Cardiac septum (tissue), 1 donor: ENCODE data around the gene RNGTT. TPM values are rescaled to one million over a fixed set of nuclear protein-coding genes. Genes with fewer than 3 reads are reported as not detected.
"Not testable (repeated sequence)": the region's sequence is repeated elsewhere in the genome, so short reads cannot be mapped to it uniquely, and the experiment has no call there.

Experiments used
- DNase-seq: peaks from one replicate; pipeline ENCODE4 v3.0.0-alpha.2; 2020; ENCODE audit warnings: low spot score
- intact Hi-C: fragments of 100-400 bp; cut with DNase I; formaldehyde crosslinking; loops from one replicate; pipeline ENCODE4 v1.14.0; 2022
- total RNA-seq: library from RNA; stranded (reverse); fragmentation: NEBNext Ultra II Directional; extraction: Animal tissue kit (Norgen Biotek cat#: 25700); gene quantifications from one replicate; pipeline ENCODE4 v1.2.1, GENCODE V29; 2021
- donor health status: DM: no; HTN: no; CAD: no.

Gene RNGTT
- total RNA-seq, 1 donor from 2014 or later, result 7.9 TPM

GRCh38 chr6:88919032-88919431 lies 44.4 kb downstream of the RNGTT start:
- no peak for DNase-seq
- intact Hi-C loops, result no loop called here

- DNase-seq, result no peak
- intact Hi-C loops, result no loop called here
Measured at GRCh38 chr6:88916615-88917208, 46.7 kb downstream of the RNGTT start.

- intact Hi-C loops, result no loop called here
- no peak for DNase-seq
Measured at GRCh38 chr6:88914895-88915598, 48.4 kb downstream of the RNGTT start.

GRCh38 chr6:88914180-88914579 lies 49.2 kb downstream of the RNGTT start:
- intact Hi-C loops, result no loop called here
- no peak for DNase-seq

- intact Hi-C loops, result no loop called here
Measured at GRCh38 chr6:88913471-88913870, 49.9 kb downstream of the RNGTT start.

GRCh38 chr6:88910922-88911778 lies 52.3 kb downstream of the RNGTT start:
- intact Hi-C loops, result no loop called here
- DNase-seq, result no peak

More at GRCh38 chr6:88913471-88913870, 49.9 kb downstream of the RNGTT start:
- DNase-seq, result no peak

GRCh38 chr6:88908598-88909548 lies 54.5 kb downstream of the RNGTT start:
- DNase-seq, result no peak
- intact Hi-C loops, result no loop called here

- intact Hi-C loops, DNase-seq: not testable (repeated sequence)
Measured at GRCh38 chr6:88907148-88907547, 56.3 kb downstream of the RNGTT start.

- intact Hi-C loops, result no loop called here
- no peak for DNase-seq
Measured at GRCh38 chr6:88899569-88900316, 63.7 kb downstream of the RNGTT start.

- DNase-seq, result no peak
- intact Hi-C loops, result no loop called here
Measured at GRCh38 chr6:88895911-88896310, 67.5 kb downstream of the RNGTT start.

- DNase-seq, result no peak
- intact Hi-C loops, result no loop called here
Measured at GRCh38 chr6:88890860-88891845, 72.3 kb downstream of the RNGTT start.

GRCh38 chr6:88890394-88890793 lies 73.0 kb downstream of the RNGTT start:
- intact Hi-C loops, result no loop called here
- DNase-seq, result no peak

- intact Hi-C loops, result no loop called here
- DNase-seq, result no peak
Measured at GRCh38 chr6:88884361-88884760, 79.1 kb downstream of the RNGTT start.

GRCh38 chr6:88882536-88882935 lies 80.9 kb downstream of the RNGTT start:
- DNase-seq, result no peak
- intact Hi-C loops, result no loop called here

- intact Hi-C loops, result no loop called here
- no peak for DNase-seq
Measured at GRCh38 chr6:88881451-88881850, 82.0 kb downstream of the RNGTT start.

GRCh38 chr6:88880021-88880420 lies 83.4 kb downstream of the RNGTT start:
- intact Hi-C loops, result no loop called here
- DNase-seq, result no peak

- no peak for DNase-seq
- intact Hi-C loops, result no loop called here
Measured at GRCh38 chr6:88877893-88878292, 85.5 kb downstream of the RNGTT start.

GRCh38 chr6:88872962-88873361 lies 90.5 kb downstream of the RNGTT start:
- intact Hi-C loops, result loop anchor here (5.0 kb wide), 1 partner anchor 941 kb away; no protein-coding TSS in a partner anchor
- no peak for DNase-seq
